RPMI8226 (cell line): ENCODE results near the gene WIZ.
"Not testable (repeated sequence)": the region's sequence is repeated elsewhere in the genome, so short reads cannot be mapped to it uniquely, and the experiment has no call there.

Experiments used
- DNase-seq: peaks from one replicate; pipeline ENCODE4 v3.0.0-alpha.2; 2015

WIZ gene

GRCh38 chr19:15449620-15450527 lies at the start of gene WIZ:
TSS of gene WIZ (minus strand) at chr19:15449956. CDS start at chr19:15448307, 1,649 bp downstream.
- DNase-seq, result peak; percentile 85

- no peak for DNase-seq
Observed at GRCh38 chr19:15498910-15499309, 49.2 kb upstream of the WIZ start.

GRCh38 chr19:15498156-15498858 lies 48.6 kb upstream of the WIZ start:
- DNase-seq, result no peak

GRCh38 chr19:15495151-15495550 lies 45.4 kb upstream of the WIZ start:
- no peak for DNase-seq

GRCh38 chr19:15488489-15489226 lies 38.9 kb upstream of the WIZ start:
- DNase-seq, result no peak

GRCh38 chr19:15487038-15487437 lies 37.3 kb upstream of the WIZ start:
- DNase-seq, result no peak

GRCh38 chr19:15485768-15486167 lies 36.0 kb upstream of the WIZ start:
- DNase-seq, result not testable (repeated sequence)

- DNase-seq, result not testable (repeated sequence)
Observed at GRCh38 chr19:15480996-15481395, 31.2 kb upstream of the WIZ start.

- DNase-seq, result peak; percentile 61
Observed at GRCh38 chr19:15479391-15480345, 29.9 kb upstream of the WIZ start, which contains the start of gene PGLYRP2. TSS of gene PGLYRP2 (minus strand) at chr19:15479501. CDS start at chr19:15479371, 130 bp downstream.

GRCh38 chr19:15476325-15476724 lies 26.6 kb upstream of the WIZ start:
- DNase-seq, result no peak

- DNase-seq, result no peak
Observed at GRCh38 chr19:15475611-15476010, 25.9 kb upstream of the WIZ start.

GRCh38 chr19:15475169-15475568 lies 25.4 kb upstream of the WIZ start:
- DNase-seq, result no peak

GRCh38 chr19:15473821-15474220 lies 24.1 kb upstream of the WIZ start:
- DNase-seq, result not testable (repeated sequence)

- DNase-seq, result no peak
Observed at GRCh38 chr19:15471639-15472101, 21.9 kb upstream of the WIZ start.

- peak; percentile 78 for DNase-seq
Observed at GRCh38 chr19:15469513-15470297, 19.9 kb upstream of the WIZ start.

- no peak for DNase-seq
Observed at GRCh38 chr19:15468675-15469512, 19.1 kb upstream of the WIZ start.

GRCh38 chr19:15467734-15468214 lies 18.0 kb upstream of the WIZ start:
- DNase-seq, result no peak

- DNase-seq, result peak; percentile 90
Observed at GRCh38 chr19:15466851-15467733, 17.3 kb upstream of the WIZ start.
